ENCODE measurements around the gene DNM2. TPM values are rescaled to one million over a fixed set of nuclear protein-coding genes. Genes with fewer than 3 reads are reported as not detected.
A peak's percentile ranks its signal among the peaks of the same experiment; 100 is the strongest.
"Not testable (repeated sequence)": the region's sequence is repeated elsewhere in the genome, so short reads cannot be mapped to it uniquely, and the experiment has no call there.

The DNM2 gene
- total and polyA plus RNA-seq, 10 of the 15 experiments (the other 5 are each of a cell fraction or from before 2014, with no cell fraction given), result 1.2 to 146 (median 68.9) TPM

DNA sequence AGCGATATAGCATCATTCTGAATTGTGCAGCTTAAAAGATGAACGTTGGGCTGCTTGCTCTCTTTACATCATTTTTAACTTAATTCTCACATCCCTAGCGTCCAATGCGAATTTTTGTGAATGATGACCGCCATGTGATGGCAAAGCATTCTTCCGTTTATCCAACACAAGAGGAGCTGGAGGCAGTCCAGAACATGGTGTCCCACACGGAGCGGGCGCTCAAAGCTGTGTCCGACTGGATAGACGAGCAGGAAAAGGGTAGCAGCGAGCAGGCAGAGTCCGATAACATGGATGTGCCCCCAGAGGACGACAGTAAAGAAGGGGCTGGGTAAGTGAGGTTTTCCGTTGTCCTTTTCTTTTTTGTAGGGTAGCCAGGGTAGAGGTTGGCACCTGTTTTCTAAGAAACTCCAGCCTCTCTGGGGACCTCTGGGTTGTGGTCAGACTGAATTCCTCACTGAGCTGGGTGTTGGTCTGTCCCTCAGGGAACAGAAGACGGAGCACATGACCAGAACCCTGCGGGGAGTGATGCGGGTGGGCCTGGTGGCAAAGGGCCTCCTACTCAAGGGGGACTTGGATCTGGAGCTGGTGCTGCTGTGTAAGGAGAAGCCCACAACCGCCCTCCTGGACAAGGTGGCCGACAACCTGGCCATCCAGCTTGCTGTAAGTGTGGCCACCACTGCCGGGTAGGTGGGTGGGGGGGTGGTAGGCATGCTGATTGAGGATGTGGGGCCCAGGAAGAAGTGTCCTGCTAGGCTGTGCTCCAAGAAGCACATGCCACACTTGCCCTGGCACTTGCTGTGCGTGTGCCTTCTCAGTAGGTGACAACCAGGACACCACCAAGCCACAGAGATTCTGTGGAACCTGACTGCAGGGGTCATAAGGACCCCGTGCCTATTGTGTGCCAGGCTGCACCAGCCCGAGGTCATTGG, 46.7 kb upstream of the DNM2 start:
- H3K36me3 ChIP-seq (ENCODE audit: control insufficient read depth in 2 of 2, insufficient read depth in 2 of 2, low read length in 1 of 2), result peaks cover 29 to 45% of the 10 kb centered on the region in 2 experiments

DNA sequence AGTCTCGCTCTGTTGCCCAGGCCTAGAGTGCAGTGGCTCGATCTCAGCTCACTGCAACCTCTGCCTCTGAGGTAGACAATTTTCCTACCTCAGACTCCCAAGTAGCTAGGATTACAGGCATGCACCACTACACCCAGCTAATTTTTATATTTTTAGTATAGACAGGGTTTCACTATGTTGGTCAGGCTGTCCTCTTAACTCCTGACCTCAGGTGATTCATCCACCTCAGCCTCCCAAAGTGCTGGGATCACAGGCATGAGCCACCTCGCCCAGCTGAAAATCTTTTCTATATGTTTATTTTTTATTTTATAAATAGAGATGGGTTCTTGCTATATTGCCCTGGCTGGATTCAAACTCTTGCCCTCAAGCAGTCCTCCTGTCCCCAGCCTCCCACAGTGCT, 46.0 kb upstream of the DNM2 start:
- H3K4me2 ChIP-seq (ENCODE audit: control insufficient read depth, insufficient read depth); FAIRE-seq; H3K27ac ChIP-seq (ENCODE audit: control insufficient read depth, insufficient read depth); ATAC-seq; SMC1A ChIA-PET (ENCODE audit: uncharacterized antibody, unreplicated experiment); in situ Hi-C loops (cut with MboI); intact Hi-C loops (cut with micrococcal nuclease; ENCODE audit: unreplicated experiment); H3K9me3 ChIP-seq (replicated peaks; ENCODE audit: control insufficient read depth, insufficient read depth, low read length); H3K27me3 ChIP-seq (replicated peaks in 1 of 2; ENCODE audit: control insufficient read depth in 2 of 2, insufficient read depth in 2 of 2, low read length in 1 of 2); H3K4me3 ChIP-seq; H2AFZ ChIP-seq (ENCODE audit: control insufficient read depth, low read depth, low read length); DNase-seq (ENCODE audit: low read depth, low spot score); H3K9ac ChIP-seq (ENCODE audit: control insufficient read depth, insufficient read depth, low read length); H3K4me1 ChIP-seq (ENCODE audit: control insufficient read depth, insufficient read depth, low read length); BruUV-seq (replicated peaks): not testable (repeated sequence)
- Histone ChIP-seq H4K20me1 (ENCODE audit: control insufficient read depth, insufficient read depth) (peaks cover 17% of the 10 kb centered on the region), H3K79me2 (ENCODE audit: control insufficient read depth, insufficient read depth, low read length) (peaks cover 45% of the 10 kb centered on the region), H3K36me3 (ENCODE audit: control insufficient read depth in 2 of 2, insufficient read depth in 2 of 2, low read length in 1 of 2) (peaks cover 31 to 42% of the 10 kb centered on the region in 2 experiments)
- WGBS (ENCODE audit: insufficient coverage, insufficient replicate concordance, low lambda C conversion rate, missing lambda C conversion rate), result 79% methylated on average over 3 of the region's 3 CpGs
- POLR2A ChIA-PET, result interaction anchor here (0.6 to 1.4 kb wide), 4 partner anchors 9 to 164 kb away, joined by 3 to 10 read pairs (median 4); partner anchors contain the start of gene TMED1
- RAD21 ChIA-PET (ENCODE audit: unreplicated experiment), result interaction anchor here (1.6 kb wide), 1 partner anchor 28 kb away, joined by 4 read pairs; no protein-coding TSS in a partner anchor
- CTCF ChIA-PET, result interaction anchor here (0.8 to 1.5 kb wide), 4 partner anchors 16 to 46 kb away, joined by 3 to 6 read pairs (median 4); partner anchors contain the start of genes DNM2 and QTRT1

More for the DNA sequence above, 46.7 kb upstream of the DNM2 start:
- ChIA-PET RAD21 (ENCODE audit: unreplicated experiment) (interaction anchor here (0.6 to 1.6 kb wide), 2 partner anchors 29 to 128 kb away, joined by 4 read pairs; partner anchors contain the start of gene ATG4D), CTCF (interaction anchor here (0.6 to 1.5 kb wide), 7 partner anchors 12 to 47 kb away, joined by 3 to 6 read pairs (median 4); partner anchors contain the start of genes DNM2 and QTRT1), POLR2A (interaction anchor here (0.6 kb wide), 1 partner anchor 20 kb away, joined by 3 read pairs; no protein-coding TSS in a partner anchor), SMC1A (ENCODE audit: uncharacterized antibody, unreplicated experiment) (no interaction called here)
- TF ChIP-seq TBL1XR1 (IDR thresholded peaks at IDR 0.05; ENCODE audit: low read depth, low read length), result no peak
- TF ChIP-seq POLR2AphosphoS5 (IDR thresholded peaks at IDR 0.05; ENCODE audit: low read length), result peak; percentile 54; the same call in 1 of the 2 replicates
- H3K4me2 ChIP-seq (ENCODE audit: control insufficient read depth, insufficient read depth), result no peak overlapping the region
- no peak for ATAC-seq
- H3K27ac ChIP-seq (ENCODE audit: control insufficient read depth, insufficient read depth), result no peak overlapping the region
- H3K27me3 ChIP-seq (replicated peaks in 1 of 2; ENCODE audit: control insufficient read depth in 2 of 2, insufficient read depth in 2 of 2, low read length in 1 of 2), result no peaks in the 10 kb centered on the region
- no peak for FAIRE-seq
- H2AFZ ChIP-seq (ENCODE audit: control insufficient read depth, low read depth, low read length), result no peak overlapping the region
- H3K79me2 ChIP-seq (ENCODE audit: control insufficient read depth, insufficient read depth, low read length), result peaks cover 52% of the 10 kb centered on the region
- no peaks in the 10 kb centered on the region for H3K9me3 ChIP-seq (replicated peaks; ENCODE audit: control insufficient read depth, insufficient read depth, low read length)
- H4K20me1 ChIP-seq (ENCODE audit: control insufficient read depth, insufficient read depth), result peaks cover 17% of the 10 kb centered on the region
- WGBS (ENCODE audit: insufficient coverage, insufficient replicate concordance, low lambda C conversion rate, missing lambda C conversion rate), result 82% methylated on average over 24 of the region's 24 CpGs
- intact Hi-C loops (cut with micrococcal nuclease; ENCODE audit: unreplicated experiment), result no loop called here
- H3K9ac ChIP-seq (ENCODE audit: control insufficient read depth, insufficient read depth, low read length), result no peak overlapping the region
- TSS peak; percentile 24 for BruUV-seq (replicated peaks)
- no peak overlapping the region for H3K4me3 ChIP-seq
- in situ Hi-C loops (cut with MboI), result no loop called here
- DNase-seq (ENCODE audit: low read depth, low spot score), result no peak
- peaks cover 14% of the 10 kb centered on the region for H3K4me1 ChIP-seq (ENCODE audit: control insufficient read depth, insufficient read depth, low read length)

DNA sequence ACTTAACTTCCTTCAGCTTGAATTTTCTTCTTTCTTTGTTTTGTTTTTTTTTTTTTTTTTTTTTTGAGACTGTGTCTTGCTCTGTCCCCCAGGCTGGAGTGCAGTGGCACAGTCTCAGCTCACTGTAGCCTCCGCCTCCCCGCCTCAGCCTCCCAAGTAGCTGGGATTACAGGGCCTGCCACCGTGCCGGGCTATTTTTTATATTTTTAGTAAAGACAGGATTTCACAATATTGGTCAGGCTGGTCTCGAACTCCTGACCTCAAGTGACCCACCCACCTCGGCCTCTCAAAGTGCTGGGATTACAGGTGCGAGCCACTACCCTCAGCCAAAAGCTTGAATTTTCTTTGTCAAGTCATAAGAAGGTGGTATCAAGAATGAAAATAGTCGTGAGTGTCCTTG, 42.7 kb upstream of the DNM2 start:
- H3K27ac ChIP-seq (ENCODE audit: control insufficient read depth, insufficient read depth); H3K4me1 ChIP-seq (ENCODE audit: control insufficient read depth, insufficient read depth, low read length); intact Hi-C loops (cut with micrococcal nuclease; ENCODE audit: unreplicated experiment); H3K9ac ChIP-seq (ENCODE audit: control insufficient read depth, insufficient read depth, low read length); H4K20me1 ChIP-seq (ENCODE audit: control insufficient read depth, insufficient read depth); DNase-seq (ENCODE audit: low read depth, low spot score); FAIRE-seq; in situ Hi-C loops (cut with MboI); H3K9me3 ChIP-seq (replicated peaks; ENCODE audit: control insufficient read depth, insufficient read depth, low read length); ATAC-seq; BruUV-seq (replicated peaks); H2AFZ ChIP-seq (ENCODE audit: control insufficient read depth, low read depth, low read length); H3K4me3 ChIP-seq; H3K4me2 ChIP-seq (ENCODE audit: control insufficient read depth, insufficient read depth); H3K27me3 ChIP-seq (replicated peaks in 1 of 2; ENCODE audit: control insufficient read depth in 2 of 2, insufficient read depth in 2 of 2, low read length in 1 of 2): not testable (repeated sequence)
- POLR2A ChIA-PET, result interaction anchor here (0.7 to 2.0 kb wide), 2 partner anchors 26 to 350 kb away, joined by 4 read pairs; partner anchors contain the start of gene QTRT1
- peaks cover 13% of the 10 kb centered on the region for H3K79me2 ChIP-seq (ENCODE audit: control insufficient read depth, insufficient read depth, low read length)
- SMC1A ChIA-PET (ENCODE audit: uncharacterized antibody, unreplicated experiment), result interaction anchor here (0.6 to 1.0 kb wide), 2 partner anchors 24 to 1200 kb away, joined by 3 read pairs; no protein-coding TSS in a partner anchor
- CTCF ChIA-PET, result interaction anchor here (1.3 to 2.7 kb wide), 2 partner anchors 25 to 94 kb away, joined by 3 to 15 read pairs; partner anchors contain the start of gene QTRT1
- 83% methylated on average over 8 of the region's 8 CpGs for WGBS (ENCODE audit: insufficient coverage, insufficient replicate concordance, low lambda C conversion rate, missing lambda C conversion rate)
- peaks cover 51 to 56% of the 10 kb centered on the region in 2 experiments for H3K36me3 ChIP-seq (ENCODE audit: control insufficient read depth in 2 of 2, insufficient read depth in 2 of 2, low read length in 1 of 2)
- RAD21 ChIA-PET (ENCODE audit: unreplicated experiment), result interaction anchor here (1.0 to 1.3 kb wide), 3 partner anchors 13 to 26 kb away, joined by 3 to 4 read pairs (median 4); partner anchors contain the start of gene QTRT1
